ENCODE data around the gene PNPLA1. TPM values are rescaled to one million over a fixed set of nuclear protein-coding genes. Genes with fewer than 3 reads are reported as not detected.

The PNPLA1 gene
- total RNA-seq, 2 donors from 2014 or later, result not detected

- peaks cover 2% of the 10 kb centered on the region for H3K4me1 Mint-ChIP-seq
- no peak overlapping the region for H3K4me3 ChIP-seq (ENCODE audit: low read length)
- no peak for TF ChIP-seq CTCF (conservative IDR thresholded peaks at IDR 0.05)
Observed at GRCh38 chr6:36324715-36325114, 54.9 kb downstream of the PNPLA1 start.

GRCh38 chr6:36326356-36326995, 56.6 kb downstream of the PNPLA1 start:
- no peak for TF ChIP-seq CTCF (conservative IDR thresholded peaks at IDR 0.05)
- no peak for DNase-seq
- Histone ChIP-seq H3K9me3 (ENCODE audit: control insufficient read depth, low read length) (no peaks in the 10 kb centered on the region), H3K36me3 (ENCODE audit: control insufficient read depth, insufficient read depth, low read length) (no peaks in the 10 kb centered on the region), H3K27ac (ENCODE audit: low read depth, low read length) (peak overlapping the region; percentile 66), H3K4me3 (ENCODE audit: low read length) (no peak overlapping the region), H3K9ac (ENCODE audit: extremely low read depth, low read length, poor library complexity, severe bottlenecking) (no peak overlapping the region), H3K27me3 (ENCODE audit: control insufficient read depth, insufficient read depth, low read length, poor library complexity, severe bottlenecking) (no peaks in the 10 kb centered on the region), H3K4me1 (ENCODE audit: control insufficient read depth, insufficient read depth, low read length) (no peaks in the 10 kb centered on the region)
- no peaks in the 10 kb centered on the region for H3K36me3 Mint-ChIP-seq (ENCODE audit: low read depth)
- no peaks in the 10 kb centered on the region for H3K27me3 Mint-ChIP-seq (ENCODE audit: insufficient read depth)
- no peaks in the 10 kb centered on the region for H3K9me3 Mint-ChIP-seq
- 62 to 83% methylated on average over 5 to 7 of the region's 7 CpGs for WGBS, 2 experiments (ENCODE audit: insufficient coverage in 1 of 2, insufficient read length in 1 of 2)
- H3K4me1 Mint-ChIP-seq, result peaks cover 2% of the 10 kb centered on the region
- no peak overlapping the region for H3K27ac Mint-ChIP-seq
- no peak overlapping the region for H3K4me3 Mint-ChIP-seq

More at GRCh38 chr6:36324715-36325114, 54.9 kb downstream of the PNPLA1 start:
- Mint-ChIP-seq H3K9me3 (no peaks in the 10 kb centered on the region), H3K27ac (no peak overlapping the region), H3K27me3 (ENCODE audit: insufficient read depth) (no peaks in the 10 kb centered on the region), H3K4me3 (no peak overlapping the region), H3K36me3 (ENCODE audit: low read depth) (no peaks in the 10 kb centered on the region)
- Histone ChIP-seq H3K9ac (ENCODE audit: extremely low read depth, low read length, poor library complexity, severe bottlenecking) (no peak overlapping the region), H3K27me3 (ENCODE audit: control insufficient read depth, insufficient read depth, low read length, poor library complexity, severe bottlenecking) (no peaks in the 10 kb centered on the region), H3K4me1 (ENCODE audit: control insufficient read depth, insufficient read depth, low read length) (no peaks in the 10 kb centered on the region), H3K36me3 (ENCODE audit: control insufficient read depth, insufficient read depth, low read length) (no peaks in the 10 kb centered on the region), H3K9me3 (ENCODE audit: control insufficient read depth, low read length) (no peaks in the 10 kb centered on the region), H3K27ac (ENCODE audit: low read depth, low read length) (no peak overlapping the region)
- DNase-seq, result no peak
- 90 to 93% methylated on average over 2 to 4 of the region's 4 CpGs for WGBS, 2 experiments (ENCODE audit: insufficient coverage in 1 of 2, insufficient read length in 1 of 2)

GRCh38 chr6:36327226-36327918, 57.5 kb downstream of the PNPLA1 start:
- Mint-ChIP-seq H3K36me3 (ENCODE audit: low read depth) (no peaks in the 10 kb centered on the region), H3K27me3 (ENCODE audit: insufficient read depth) (peaks cover 4% of the 10 kb centered on the region), H3K4me1 (peaks cover 2% of the 10 kb centered on the region), H3K27ac (no peak overlapping the region), H3K9me3 (no peaks in the 10 kb centered on the region), H3K4me3 (no peak overlapping the region)
- Histone ChIP-seq H3K36me3 (ENCODE audit: control insufficient read depth, insufficient read depth, low read length) (no peaks in the 10 kb centered on the region), H3K27ac (ENCODE audit: low read depth, low read length) (no peak overlapping the region), H3K27me3 (ENCODE audit: control insufficient read depth, insufficient read depth, low read length, poor library complexity, severe bottlenecking) (no peaks in the 10 kb centered on the region), H3K9ac (ENCODE audit: extremely low read depth, low read length, poor library complexity, severe bottlenecking) (no peak overlapping the region), H3K4me3 (ENCODE audit: low read length) (no peak overlapping the region), H3K9me3 (ENCODE audit: control insufficient read depth, low read length) (no peaks in the 10 kb centered on the region), H3K4me1 (ENCODE audit: control insufficient read depth, insufficient read depth, low read length) (no peaks in the 10 kb centered on the region)
- WGBS, 2 experiments (ENCODE audit: insufficient coverage in 1 of 2, insufficient read length in 1 of 2), result 38 to 41% methylated on average over 3 to 6 of the region's 6 CpGs
- DNase-seq, result peak; percentile 69
- no peak for TF ChIP-seq CTCF (conservative IDR thresholded peaks at IDR 0.05)

Measured in endodermal cell (in vitro differentiated cells).